Fibroblast of skin of right biceps (primary cell): ENCODE measurements around the gene OR13H1.
"Not testable (repeated sequence)": the region's sequence is repeated elsewhere in the genome, so short reads cannot be mapped to it uniquely, and the experiment has no call there.

ENCODE experiments used
- DNase-seq: peaks from one replicate; pipeline ENCODE4 v3.0.0-alpha.2; 2013

OR13H1 gene, protein sequence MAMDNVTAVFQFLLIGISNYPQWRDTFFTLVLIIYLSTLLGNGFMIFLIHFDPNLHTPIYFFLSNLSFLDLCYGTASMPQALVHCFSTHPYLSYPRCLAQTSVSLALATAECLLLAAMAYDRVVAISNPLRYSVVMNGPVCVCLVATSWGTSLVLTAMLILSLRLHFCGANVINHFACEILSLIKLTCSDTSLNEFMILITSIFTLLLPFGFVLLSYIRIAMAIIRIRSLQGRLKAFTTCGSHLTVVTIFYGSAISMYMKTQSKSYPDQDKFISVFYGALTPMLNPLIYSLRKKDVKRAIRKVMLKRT

DNA sequence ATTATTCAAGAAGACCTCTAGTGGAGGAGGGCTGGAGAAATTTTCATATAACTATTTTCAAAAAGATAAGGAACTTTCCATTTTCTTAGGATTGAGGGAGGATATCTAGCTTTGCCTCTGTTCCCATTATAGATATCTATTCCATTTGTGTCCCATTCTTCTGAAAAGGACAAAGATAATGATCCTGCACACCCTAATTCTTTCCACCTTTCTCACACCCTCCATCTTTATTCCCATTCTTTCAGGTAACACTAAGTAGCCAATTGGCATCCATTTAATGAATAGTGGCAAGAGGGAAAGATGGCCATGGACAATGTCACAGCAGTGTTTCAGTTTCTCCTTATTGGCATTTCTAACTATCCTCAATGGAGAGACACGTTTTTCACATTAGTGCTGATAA lies at the start of gene OR13H1:
OR13H1 (plus strand) TSS at position 301 of the 400 bp plus-strand sequence; CDS start at position 301, 0 bp downstream.
- DNase-seq = no peak

- not testable (repeated sequence) for DNase-seq
These were observed 42.3 kb upstream of the OR13H1 start for GRCh38 chrX:131501556-131501955.

- no peak for DNase-seq
These were observed 30.5 kb upstream of the OR13H1 start for GRCh38 chrX:131513159-131513914.

DNA sequence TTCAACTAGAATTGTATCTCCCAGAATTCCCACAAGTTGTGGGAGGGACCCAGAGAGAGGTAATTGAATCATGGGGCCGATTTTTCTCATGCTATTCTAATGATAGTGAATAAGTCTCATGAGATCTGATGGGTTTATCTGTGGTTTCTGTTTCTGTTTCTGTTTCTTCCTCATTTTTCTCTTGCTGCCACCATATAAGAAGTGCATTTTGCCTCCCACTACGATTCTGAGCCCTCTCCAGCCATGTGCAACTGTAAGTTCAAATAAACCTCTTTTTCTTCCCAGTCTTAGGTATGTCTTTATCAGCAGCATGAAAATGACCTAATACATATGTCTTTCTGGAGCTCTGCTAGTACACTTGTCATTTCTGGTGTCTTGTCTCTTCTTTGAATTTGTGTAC lies 22.1 kb upstream of the OR13H1 start:
- no peak for DNase-seq

DNA sequence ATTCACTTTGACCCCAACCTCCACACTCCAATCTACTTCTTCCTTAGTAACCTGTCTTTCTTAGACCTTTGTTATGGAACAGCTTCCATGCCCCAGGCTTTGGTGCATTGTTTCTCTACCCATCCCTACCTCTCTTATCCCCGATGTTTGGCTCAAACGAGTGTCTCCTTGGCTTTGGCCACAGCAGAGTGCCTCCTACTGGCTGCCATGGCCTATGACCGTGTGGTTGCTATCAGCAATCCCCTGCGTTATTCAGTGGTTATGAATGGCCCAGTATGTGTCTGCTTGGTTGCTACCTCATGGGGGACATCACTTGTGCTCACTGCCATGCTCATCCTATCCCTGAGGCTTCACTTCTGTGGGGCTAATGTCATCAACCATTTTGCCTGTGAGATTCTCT lies 344 bp downstream of the OR13H1 start:
- no peak for DNase-seq

GRCh38 chrX:131549011-131549410 lies 5.1 kb downstream of the OR13H1 start:
- DNase-seq = no peak

- DNase-seq = not testable (repeated sequence)
These were observed 8.6 kb downstream of the OR13H1 start for GRCh38 chrX:131552453-131552852.

DNA sequence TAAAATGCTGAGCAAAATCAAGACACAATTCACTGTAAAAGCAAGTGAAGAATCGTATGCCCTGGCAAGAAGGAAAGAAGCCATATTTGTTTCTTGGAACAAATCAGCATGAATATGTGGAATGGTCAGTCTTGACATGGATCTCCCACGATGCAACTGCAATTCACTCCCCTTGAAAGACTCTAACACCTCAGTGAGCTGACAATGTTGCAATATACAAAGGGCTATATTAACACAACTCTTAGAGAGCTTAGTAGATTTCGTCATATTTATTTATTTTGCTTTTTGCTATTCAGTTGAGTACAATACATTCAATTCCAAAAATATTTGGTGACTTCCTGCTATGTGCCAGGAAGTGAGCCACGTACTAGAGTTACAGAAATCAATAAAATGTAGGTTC lies 14.7 kb downstream of the OR13H1 start:
- DNase-seq = no peak

GRCh38 chrX:131564553-131565229 lies 20.8 kb downstream of the OR13H1 start:
- no peak for DNase-seq

- no peak for DNase-seq
These were observed 22.0 kb downstream of the OR13H1 start for GRCh38 chrX:131565909-131566308.

GRCh38 chrX:131571348-131571747 lies 27.5 kb downstream of the OR13H1 start:
- no peak for DNase-seq

DNA sequence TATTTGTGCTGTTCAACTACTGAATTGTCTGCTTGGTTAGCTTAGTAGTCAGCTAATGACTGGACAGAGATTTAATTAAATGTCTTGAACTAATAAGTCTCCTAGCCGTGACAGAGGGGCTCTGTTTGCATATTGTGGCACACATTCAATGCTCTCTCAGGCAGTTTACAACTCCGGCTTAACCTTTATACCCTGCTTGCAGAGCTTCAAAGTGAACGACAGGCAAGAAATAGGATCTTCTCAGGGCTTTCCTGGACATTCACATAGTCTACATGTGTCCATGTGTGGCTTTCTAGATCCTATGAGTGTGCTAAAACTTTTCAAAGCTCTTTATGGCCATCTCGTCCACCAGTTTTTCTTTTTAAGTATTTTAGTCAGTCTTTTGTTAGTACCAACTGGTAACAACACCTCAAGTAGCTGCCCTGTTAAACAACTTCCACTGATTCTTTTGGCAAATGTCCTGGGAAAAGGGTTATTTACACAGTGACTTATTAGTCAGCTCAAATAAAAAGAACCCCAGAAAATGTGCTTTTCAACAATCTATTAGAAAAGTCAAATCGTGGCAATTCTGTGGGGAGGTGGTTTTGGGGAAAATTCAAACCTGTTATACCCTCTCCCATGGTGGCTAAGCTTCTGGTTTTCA lies 28.6 kb downstream of the OR13H1 start:
- no peak for DNase-seq

DNA sequence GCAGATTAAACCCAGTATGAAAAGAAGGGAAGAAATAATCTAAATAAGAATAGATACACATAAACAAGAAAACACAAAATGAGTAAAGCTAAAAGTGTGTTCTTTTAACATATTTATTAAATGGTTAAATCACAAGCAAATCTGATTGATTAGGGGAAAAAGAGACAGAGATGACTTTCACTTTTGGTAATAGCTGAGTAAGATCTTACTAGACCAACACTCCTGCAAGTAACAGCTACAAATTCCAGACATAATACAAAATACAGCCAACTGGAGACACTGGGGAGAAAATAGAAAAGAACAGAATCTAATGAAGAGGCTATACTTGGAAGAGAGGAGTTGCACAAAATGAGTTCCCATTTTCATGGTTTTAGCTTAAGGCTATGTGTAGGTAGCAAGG lies 33.5 kb downstream of the OR13H1 start:
- DNase-seq = no peak

DNA sequence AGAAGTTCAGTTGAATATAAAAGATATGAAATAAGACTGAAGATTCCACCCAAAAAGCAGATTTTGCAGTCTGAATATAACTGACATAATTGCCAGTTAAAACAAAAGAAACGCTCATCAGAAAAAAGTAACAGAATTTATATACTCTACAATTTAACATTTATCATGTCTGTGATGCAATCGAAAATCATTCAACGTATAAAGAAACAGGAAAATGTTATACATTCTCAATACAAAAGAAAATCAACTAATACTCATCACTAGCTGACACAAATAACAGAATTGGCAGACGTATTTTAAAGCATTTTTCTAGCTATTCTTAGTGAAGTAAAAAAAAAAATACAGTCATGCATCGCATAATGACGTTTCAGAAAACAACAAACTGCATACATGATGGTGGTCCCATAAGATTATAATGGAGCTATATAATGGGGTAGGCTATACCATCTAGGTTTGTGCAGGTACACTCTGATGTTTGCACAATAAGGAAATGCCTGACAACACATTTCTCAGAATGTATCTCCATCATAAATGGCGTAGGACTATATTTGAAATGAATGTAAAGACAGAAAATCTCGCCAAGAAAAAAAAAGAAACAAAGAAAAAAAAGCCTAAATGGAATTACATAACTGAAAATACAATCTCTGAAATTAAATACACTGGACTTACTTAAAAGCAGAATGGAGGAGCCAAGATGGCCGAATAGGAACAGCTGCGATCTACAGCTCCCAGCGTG lies 34.3 kb downstream of the OR13H1 start:
- no peak for DNase-seq

DNA sequence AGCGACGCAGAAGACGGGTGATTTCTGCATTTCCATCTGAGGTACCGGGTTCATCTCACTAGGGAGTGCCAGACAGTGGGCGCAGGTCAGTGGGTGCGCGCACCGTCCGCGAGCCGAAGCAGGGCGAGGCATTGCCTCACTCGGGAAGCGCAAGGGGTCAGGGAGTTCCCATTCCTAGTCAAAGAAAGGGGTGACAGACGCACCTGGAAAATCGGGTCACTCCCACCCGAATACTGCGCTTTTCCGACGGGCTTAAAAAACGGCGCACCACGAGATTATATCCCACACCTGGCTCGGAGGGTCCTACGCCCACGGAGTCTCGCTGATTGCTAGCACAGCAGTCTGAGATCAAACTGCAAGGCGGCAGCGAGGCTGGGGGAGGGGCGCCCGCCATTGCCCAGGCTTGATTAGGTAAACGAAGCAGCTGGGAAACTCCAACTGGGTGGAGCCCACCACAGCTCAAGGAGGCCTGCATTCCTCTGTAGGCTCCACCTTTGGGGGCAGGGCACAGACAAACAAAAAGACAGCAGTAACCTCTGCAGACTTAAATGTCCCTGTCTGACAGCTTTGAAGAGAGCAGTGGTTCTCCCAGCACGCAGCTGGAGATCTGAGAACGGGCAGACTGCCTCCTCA lies 35.0 kb downstream of the OR13H1 start:
- DNase-seq = not testable (repeated sequence)

DNA sequence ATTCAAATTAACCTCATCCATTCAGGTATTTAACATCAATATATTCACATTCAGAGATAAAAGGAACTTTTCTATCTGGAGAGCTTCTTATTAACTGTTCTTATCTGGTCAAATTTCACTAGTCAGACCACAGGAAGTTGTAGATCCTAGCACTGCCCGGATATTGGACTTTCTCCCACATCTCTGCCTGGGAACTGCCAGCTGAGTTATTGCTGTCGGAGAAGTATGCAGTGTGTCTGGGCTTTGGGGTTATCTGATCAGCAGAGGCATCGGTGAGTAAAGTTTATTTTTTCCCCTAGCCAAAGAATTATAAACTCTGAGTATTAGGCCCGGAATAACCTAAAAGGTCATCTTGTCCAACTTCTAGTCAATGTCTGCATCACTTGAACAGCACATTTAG lies 45.1 kb downstream of the OR13H1 start:
- peak; percentile 40 for DNase-seq
